Ecto neural progenitor cell (in vitro differentiated cells): Measurements from ENCODE around the gene MRTFA.

Experiments
- DNase-seq: peaks from one replicate; pipeline ENCODE4 v3.0.0-alpha.2; 2018; ENCODE audit warnings: low spot score

MRTFA gene

GRCh38 chr22:40410731-40411505, 225.6 kb downstream of the MRTFA start:
- DNase-seq = no peak

DNA sequence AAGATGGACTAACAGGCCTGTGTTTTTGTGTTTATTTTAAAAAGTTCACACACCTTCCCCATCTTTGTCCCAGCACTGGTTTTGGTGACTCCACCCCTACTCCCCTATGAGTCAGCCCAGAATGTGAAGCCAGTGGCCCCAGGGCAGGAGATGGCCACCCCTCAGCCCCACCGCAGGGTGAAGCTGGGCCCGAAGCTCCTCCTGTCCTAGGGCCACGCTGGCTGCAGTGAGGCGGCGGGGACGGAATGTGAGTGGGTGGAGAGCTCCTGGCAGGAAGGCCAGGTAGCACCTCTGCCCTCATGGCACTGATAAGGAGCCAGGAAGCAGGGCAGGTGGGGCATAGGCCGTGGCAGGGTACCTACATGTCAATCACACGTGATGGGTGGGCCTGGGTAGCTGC, 226.2 kb downstream of the MRTFA start:
- no peak for DNase-seq

DNA sequence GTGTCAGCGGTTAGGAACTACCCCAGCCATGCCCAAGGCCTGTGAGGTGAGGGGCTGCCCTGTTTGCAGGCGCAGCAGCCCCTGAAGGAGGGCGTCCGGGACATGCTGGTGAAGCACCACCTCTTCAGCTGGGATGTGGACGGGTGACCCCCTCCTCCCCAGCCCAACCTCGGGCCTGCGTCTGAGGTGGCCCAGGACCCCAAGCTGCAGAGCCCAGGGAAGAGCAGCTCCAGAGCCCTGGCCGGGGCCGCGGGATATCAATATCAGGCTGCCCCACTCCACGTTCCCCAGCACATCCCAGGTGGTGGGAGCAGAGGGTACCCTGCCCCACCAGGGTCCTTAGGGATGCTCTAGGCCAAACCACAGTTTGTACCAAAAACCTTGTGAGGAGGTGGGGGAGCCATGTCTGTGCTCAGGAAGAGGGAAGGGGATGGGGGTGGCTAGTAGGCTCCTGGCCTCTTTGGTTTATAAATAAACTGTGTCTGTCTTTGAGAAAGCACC, 226.9 kb downstream of the MRTFA start:
- no peak for DNase-seq

GRCh38 chr22:40408718-40409612, 227.6 kb downstream of the MRTFA start:
- no peak for DNase-seq

- DNase-seq = no peak
Measured at GRCh38 chr22:40407831-40408717, 228.4 kb downstream of the MRTFA start.

DNA sequence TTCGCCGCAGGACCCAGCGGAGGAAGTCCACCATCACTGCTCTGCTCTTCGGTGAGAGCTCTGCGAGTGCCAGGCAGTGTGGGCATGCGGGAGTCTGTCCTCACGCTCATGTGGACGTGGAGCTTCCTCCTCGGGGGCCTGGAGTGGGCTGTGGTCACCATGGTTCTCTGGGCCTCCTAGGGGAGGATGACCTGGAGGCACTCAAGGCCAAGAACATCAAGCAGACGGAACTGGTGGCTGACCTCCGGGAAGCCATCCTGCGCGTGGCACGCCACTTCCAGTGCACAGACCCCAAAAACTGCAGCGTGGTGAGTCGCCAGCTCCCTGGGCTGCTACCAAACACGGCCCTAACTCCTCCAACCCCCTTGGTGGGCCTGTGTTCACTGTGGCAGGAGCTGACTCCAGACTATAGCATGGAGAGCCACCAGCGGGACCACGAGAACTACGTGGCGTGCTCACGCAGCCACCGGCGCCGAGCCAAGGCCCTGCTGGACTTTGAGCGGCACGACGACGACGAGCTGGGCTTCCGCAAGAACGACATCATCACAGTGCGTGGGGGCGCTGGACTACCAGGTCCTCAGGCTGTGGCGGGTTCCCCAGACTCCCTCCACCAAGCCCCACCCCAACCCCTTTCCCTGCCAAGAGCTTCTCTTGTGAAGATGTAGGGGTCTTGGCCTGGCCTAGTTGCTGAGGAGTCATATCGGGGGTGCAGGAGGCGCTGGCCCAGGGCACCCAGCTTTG, 229.3 kb downstream of the MRTFA start:
- DNase-seq = no peak

- DNase-seq = no peak
Measured at GRCh38 chr22:40406063-40406890, 230.2 kb downstream of the MRTFA start.

DNA sequence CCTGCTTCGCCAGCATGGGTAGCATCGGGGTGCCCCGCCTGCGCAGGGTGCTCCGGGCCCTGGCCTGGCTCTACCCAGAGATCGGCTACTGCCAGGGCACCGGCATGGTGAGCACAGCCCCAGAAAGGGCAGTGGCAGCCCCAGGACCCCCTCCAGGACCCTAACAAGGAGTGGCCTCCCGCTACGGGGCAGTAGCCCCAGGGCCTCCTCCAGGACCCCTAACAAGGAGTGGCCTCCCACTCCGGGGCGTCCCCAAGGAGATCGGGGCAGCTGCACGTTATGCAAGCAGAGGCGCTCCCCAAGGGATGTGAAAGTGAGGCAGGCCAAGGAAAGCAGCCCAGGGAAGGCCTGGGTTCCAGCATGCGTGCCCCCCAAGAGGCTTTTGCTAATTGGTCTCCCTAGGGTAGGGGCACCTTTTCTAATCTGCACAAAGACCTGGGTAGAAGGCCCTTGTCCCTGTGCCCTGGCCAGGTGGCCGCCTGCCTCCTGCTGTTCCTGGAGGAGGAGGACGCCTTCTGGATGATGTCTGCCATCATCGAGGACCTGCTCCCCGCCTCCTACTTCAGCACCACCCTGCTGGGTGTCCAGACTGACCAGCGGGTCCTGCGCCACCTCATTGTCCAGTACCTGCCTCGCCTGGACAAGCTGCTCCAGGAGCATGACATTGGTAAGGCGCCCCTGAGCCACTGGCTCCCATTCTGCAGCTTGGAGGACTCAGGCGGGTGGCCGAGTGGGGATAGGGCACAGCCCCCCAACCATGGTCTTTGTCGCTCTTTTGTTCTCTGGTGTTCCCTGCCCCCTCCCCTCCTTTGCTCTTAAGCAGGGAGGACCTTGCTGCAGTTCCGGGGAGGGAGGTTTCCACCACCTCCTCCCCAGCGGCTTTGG, 231.1 kb downstream of the MRTFA start:
- no peak for DNase-seq

DNA sequence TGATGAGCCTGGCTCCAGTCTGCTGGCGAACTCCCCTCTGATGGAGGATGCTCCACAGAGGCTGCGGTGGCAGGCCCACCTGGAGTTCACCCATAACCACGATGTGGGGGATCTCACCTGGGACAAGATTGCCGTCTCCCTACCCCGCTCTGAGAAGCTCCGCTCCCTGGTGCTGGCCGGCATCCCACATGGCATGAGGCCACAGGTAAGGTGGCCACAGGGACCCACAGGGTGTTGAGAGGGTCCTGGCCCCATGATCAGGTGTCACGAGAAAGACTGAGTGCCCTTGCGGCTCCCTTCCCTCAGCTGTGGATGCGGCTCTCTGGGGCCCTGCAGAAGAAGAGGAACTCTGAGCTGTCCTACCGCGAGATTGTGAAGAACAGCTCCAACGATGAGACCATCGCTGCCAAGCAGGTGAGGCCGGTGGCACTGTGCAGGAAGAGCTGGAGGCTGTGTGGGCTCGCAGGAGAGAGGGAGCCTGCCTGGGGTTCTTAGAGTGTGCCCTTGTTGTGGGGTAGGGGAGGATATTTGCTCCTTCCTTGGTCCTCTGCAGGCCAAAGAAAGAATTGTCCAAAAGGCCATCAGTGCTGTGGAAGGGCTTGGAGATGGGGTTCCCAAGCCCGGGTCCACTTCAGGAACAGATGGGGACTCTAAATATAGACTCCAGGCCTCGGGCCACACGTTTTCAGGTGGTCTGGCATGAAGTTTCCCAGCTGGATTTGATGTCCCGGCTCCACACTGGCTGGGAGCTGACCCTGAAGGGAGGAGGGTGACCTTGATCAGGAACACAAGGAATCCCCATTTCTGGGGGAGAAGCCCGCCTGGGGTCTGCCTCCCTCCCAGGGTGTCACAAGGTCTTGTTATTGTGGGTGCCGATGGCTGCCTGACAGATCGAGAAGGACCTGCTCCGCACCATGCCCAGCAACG, 232.0 kb downstream of the MRTFA start:
- DNase-seq = no peak

DNA sequence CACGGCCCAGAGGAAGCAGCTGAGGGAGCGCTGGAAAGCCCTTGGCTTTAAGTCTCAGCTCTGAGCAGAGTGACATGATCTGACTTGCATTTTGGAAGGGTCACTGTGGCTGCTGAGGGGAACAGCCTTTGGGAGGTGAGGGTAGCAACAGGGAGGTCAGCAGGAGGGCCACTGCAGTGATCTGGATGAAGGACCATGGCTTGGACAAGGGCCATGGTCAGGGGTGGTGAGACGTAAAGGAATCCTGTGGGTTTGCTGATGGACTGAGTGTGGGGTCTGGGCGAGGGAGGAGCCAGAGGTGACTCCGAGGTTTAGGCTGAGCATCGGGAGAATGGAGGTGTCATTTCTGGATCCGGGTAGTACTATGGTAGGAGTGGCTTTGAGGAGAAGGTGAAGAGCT, 232.9 kb downstream of the MRTFA start:
- DNase-seq = no peak

GRCh38 chr22:40403141-40403540, 233.4 kb downstream of the MRTFA start:
- DNase-seq = no peak

- no peak for DNase-seq
Measured at GRCh38 chr22:40401981-40402406, 234.5 kb downstream of the MRTFA start.

- DNase-seq = no peak
Measured at GRCh38 chr22:40401532-40401931, 235.0 kb downstream of the MRTFA start.

- DNase-seq = no peak
Measured at GRCh38 chr22:40400159-40400558, 236.4 kb downstream of the MRTFA start.

DNA sequence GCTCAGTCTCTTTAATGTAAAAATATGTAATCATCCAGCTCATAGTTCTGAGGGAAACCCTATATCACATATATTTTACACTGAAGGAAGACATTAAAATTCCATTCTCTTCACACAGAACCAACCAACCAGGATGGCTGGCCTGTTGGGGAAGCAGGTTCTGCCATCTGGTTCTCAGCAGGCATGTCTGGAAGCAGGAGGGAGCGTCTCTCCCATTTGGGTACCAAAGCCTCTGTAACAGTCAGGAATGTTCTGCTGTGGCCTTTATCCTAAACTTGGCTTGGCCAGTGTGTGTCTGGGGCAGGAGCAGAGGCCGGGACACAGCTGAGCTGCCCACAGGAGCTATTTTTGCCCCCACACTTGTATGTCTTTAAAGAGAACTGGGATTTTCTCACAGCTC, 236.9 kb downstream of the MRTFA start:
- DNase-seq = no peak

GRCh38 chr22:40397396-40397795, 239.1 kb downstream of the MRTFA start:
- no peak for DNase-seq

DNA sequence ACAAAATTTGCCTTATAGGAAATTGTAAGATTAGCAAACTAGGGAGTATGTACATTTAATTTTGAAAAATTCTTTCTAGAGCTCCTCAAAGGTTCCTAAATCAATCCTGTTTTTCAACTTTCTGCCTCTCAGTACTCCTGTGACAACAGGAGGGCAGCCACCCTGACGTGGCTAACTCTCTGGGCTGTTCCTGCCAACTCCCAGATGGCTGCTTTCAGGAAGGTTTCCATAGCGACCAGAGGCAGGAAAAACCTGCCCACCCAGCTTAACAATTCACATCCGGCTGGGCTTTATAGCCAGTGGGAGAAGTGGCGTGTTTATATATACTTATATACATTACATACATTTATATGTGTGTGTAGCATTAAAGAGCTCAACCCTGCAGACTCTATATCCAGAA, 239.6 kb downstream of the MRTFA start:
- DNase-seq = no peak

DNA sequence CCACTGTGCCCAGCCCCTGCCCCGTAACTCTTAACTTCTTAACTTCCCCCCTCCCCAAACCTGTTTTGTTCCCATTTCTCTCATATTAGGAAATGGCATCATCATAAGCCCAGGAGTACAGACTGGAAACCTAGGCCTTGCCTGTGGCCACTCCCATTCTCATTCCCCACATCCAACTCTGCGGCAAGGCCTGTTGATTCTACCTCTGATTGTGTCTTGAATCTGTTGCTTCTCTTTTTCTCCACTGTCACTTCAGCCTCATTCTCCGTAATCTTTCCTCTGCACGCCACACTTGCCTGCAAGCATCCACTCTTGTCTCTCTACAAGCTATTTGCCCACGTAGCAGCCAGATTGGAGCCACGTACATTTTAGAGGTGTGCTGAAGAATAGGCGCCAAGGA, 240.9 kb downstream of the MRTFA start:
- no peak for DNase-seq
